Lower lobe of right lung (tissue), 2 donors: ENCODE measurements around the gene DNAH2. TPM values are rescaled to one million over a fixed set of nuclear protein-coding genes. Genes with fewer than 3 reads are reported as not detected.

Source experiments
- ATAC-seq, 2 donors: fragments of 200-7000 bp; cut with Tn5 transposase; one replicate each; pipeline ENCODE4 v1.9.1; 2020 to 2022; ENCODE audit warnings: mild to moderate bottlenecking in 2 of 2, moderate library complexity in 2 of 2
- DNase-seq: peaks from one replicate; pipeline ENCODE4 v3.0.0-alpha.2; 2020
- H3K27ac ChIP-seq: fragments of 200-600 bp; one replicate; pipeline ENCODE4 v1.8.0; 2022
- H3K27me3 ChIP-seq: fragments of 200-600 bp; one replicate; pipeline ENCODE4 v1.8.0; 2022; ENCODE audit warnings: low read depth
- H3K36me3 ChIP-seq: fragments of 200-600 bp; one replicate; pipeline ENCODE4 v1.8.0; 2022; ENCODE audit warnings: mild to moderate bottlenecking
- H3K4me1 ChIP-seq: fragments of 200-600 bp; one replicate; pipeline ENCODE4 v1.8.0; 2022
- H3K4me3 ChIP-seq: fragments of 200-600 bp; one replicate; pipeline ENCODE4 v1.8.0; 2022; ENCODE audit warnings: mild to moderate bottlenecking
- H3K9me3 ChIP-seq: fragments of 200-600 bp; one replicate; pipeline ENCODE4 v1.8.0; 2022
- CTCF ChIP-seq: fragments of 200-600 bp; IDR thresholded peaks from one replicate; pipeline ENCODE4 v1.8.0; 2022; ENCODE audit warnings: antibody characterized with exemption, mild to moderate bottlenecking
- intact Hi-C: fragments of 100-400 bp; cut with DNase I; formaldehyde crosslinking; loops from one replicate; pipeline ENCODE4 v1.11.0; 2022
- total RNA-seq: library from RNA; stranded (reverse); fragmentation: NEBNext Ultra II Directional; extraction: Animal tissue kit (Norgen Biotek cat#: 25700); gene quantifications from one replicate; pipeline ENCODE4 v1.2.1, GENCODE V29; 2021
- donor health status: DM: no; HTN: yes; CAD: no; lungs with severe emphysema.

Gene DNAH2
- total RNA-seq, 1 donor from 2014 or later: 6.2 TPM

- intact Hi-C loops: no loop called here
- Histone ChIP-seq H3K4me3 (no peak overlapping the region), H3K27ac (no peak overlapping the region), H3K9me3 (no peaks in the 10 kb centered on the region), H3K27me3 (no peaks in the 10 kb centered on the region), H3K36me3 (no peaks in the 10 kb centered on the region), H3K4me1 (no peaks in the 10 kb centered on the region)
- TF ChIP-seq CTCF: no peak
- ATAC-seq (no peak), DNase-seq (no peak)
Observed at GRCh38 chr17:7794075-7794663, 76.6 kb downstream of the DNAH2 start.

GRCh38 chr17:7797976-7798375, 80.4 kb downstream of the DNAH2 start:
- Histone ChIP-seq H3K4me3 (no peak overlapping the region), H3K9me3 (no peaks in the 10 kb centered on the region), H3K27me3 (no peaks in the 10 kb centered on the region), H3K27ac (no peak overlapping the region), H3K4me1 (no peaks in the 10 kb centered on the region), H3K36me3 (no peaks in the 10 kb centered on the region)
- no peak for TF ChIP-seq CTCF
- ATAC-seq (no peak), DNase-seq (no peak)
- intact Hi-C loops: no loop called here

DNA sequence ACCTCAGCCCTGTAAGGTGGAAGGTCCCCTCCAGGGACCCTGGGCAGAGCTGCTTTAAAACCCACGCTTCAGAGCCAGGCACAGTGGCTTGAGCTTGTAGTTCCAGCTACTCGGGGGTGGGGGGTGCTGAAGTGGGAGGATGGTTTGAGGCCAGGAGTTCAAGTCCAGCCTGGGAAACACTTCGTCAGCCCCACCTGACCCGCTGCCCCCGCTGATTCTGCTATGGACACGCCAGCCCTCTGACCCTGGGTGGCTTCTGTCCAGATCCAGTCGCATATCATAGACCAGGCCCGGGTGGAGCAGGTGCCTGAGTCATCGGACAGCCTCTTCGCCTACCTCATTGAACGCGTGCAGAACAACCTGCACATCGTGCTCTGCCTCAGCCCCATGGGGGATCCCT, 81.3 kb downstream of the DNAH2 start:
- H3K4me1 ChIP-seq: no peaks in the 10 kb centered on the region
- no peaks in the 10 kb centered on the region for H3K36me3 ChIP-seq
- no peaks in the 10 kb centered on the region for H3K27me3 ChIP-seq
- DNase-seq (no peak), ATAC-seq (no peak)
- TF ChIP-seq CTCF: no peak
- H3K9me3 ChIP-seq: no peaks in the 10 kb centered on the region
- H3K4me3 ChIP-seq: no peak overlapping the region
- intact Hi-C loops: no loop called here
- no peak overlapping the region for H3K27ac ChIP-seq

GRCh38 chr17:7803981-7804380, 86.4 kb downstream of the DNAH2 start:
- TF ChIP-seq CTCF: no peak
- DNase-seq (peak; percentile 66), ATAC-seq (peak; percentile 84 to 91)
- Histone ChIP-seq H3K9me3 (no peaks in the 10 kb centered on the region), H3K4me1 (no peaks in the 10 kb centered on the region), H3K36me3 (no peaks in the 10 kb centered on the region), H3K4me3 (no peak overlapping the region), H3K27me3 (peaks cover 3% of the 10 kb centered on the region), H3K27ac (no peak overlapping the region)
- intact Hi-C loops: no loop called here

DNA sequence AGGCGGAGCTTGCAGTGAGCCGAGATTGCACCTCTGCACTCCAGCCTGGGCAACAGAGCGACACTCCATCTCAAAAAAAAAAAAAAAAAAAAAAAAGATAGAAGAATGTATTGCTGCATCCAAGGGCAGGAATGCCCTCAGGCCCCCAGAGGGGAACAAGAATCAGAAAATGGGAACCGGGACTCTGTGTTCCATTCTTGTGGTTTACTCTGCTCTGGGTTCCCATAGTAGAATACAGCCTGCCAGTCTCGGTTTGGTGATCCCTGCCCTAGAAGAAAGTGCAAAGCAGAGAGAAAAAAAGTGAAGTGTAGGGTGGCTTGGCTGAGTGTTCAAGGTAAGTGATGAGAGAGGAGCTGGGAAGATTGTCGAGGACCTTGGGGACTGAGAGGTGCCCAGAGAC, 89.0 kb downstream of the DNAH2 start:
- DNase-seq (peak; percentile 10), ATAC-seq (peak; percentile 41 to 46)
- intact Hi-C loops: no loop called here
- no peaks in the 10 kb centered on the region for H3K4me1 ChIP-seq
- H3K27me3 ChIP-seq: peaks cover 3% of the 10 kb centered on the region
- H3K9me3 ChIP-seq: no peaks in the 10 kb centered on the region
- no peak for TF ChIP-seq CTCF
- no peak overlapping the region for H3K27ac ChIP-seq
- H3K4me3 ChIP-seq: no peak overlapping the region
- no peaks in the 10 kb centered on the region for H3K36me3 ChIP-seq
